ENCODE data around the gene FLT1. TPM values are rescaled to one million over a fixed set of nuclear protein-coding genes. Genes with fewer than 3 reads are reported as not detected.

Gene FLT1
- total RNA-seq, 1 experiment from 2014 or later, result 0.25 TPM

DNA sequence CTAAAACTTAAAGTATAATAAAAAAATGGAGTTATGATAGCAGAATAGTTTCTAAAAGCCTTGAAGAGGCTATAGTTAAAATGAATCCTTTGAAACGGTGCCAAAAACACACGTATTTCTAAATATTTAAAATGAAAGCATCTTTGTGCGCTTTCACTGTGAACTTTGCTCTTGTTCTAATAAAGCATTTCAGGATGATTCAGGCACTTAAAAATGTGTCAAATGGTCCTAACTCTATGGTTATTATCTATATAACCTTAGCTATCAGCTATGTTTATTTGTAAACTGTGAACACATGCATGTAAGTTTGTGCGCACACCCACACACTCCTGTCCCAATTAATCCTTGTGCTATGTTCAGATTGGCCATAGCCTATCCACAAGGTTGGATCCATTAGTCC is 124.5 kb downstream of the FLT1 start:
- TF ChIP-seq, protein P1, sequence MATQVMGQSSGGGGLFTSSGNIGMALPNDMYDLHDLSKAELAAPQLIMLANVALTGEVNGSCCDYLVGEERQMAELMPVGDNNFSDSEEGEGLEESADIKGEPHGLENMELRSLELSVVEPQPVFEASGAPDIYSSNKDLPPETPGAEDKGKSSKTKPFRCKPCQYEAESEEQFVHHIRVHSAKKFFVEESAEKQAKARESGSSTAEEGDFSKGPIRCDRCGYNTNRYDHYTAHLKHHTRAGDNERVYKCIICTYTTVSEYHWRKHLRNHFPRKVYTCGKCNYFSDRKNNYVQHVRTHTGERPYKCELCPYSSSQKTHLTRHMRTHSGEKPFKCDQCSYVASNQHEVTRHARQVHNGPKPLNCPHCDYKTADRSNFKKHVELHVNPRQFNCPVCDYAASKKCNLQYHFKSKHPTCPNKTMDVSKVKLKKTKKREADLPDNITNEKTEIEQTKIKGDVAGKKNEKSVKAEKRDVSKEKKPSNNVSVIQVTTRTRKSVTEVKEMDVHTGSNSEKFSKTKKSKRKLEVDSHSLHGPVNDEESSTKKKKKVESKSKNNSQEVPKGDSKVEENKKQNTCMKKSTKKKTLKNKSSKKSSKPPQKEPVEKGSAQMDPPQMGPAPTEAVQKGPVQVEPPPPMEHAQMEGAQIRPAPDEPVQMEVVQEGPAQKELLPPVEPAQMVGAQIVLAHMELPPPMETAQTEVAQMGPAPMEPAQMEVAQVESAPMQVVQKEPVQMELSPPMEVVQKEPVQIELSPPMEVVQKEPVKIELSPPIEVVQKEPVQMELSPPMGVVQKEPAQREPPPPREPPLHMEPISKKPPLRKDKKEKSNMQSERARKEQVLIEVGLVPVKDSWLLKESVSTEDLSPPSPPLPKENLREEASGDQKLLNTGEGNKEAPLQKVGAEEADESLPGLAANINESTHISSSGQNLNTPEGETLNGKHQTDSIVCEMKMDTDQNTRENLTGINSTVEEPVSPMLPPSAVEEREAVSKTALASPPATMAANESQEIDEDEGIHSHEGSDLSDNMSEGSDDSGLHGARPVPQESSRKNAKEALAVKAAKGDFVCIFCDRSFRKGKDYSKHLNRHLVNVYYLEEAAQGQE (IDR thresholded peaks at IDR 0.05; ENCODE audit: low read depth), result no peak
- no peak for TF ChIP-seq CBX3 (IDR thresholded peaks at IDR 0.05; ENCODE audit: low read depth)
- no peak for TF ChIP-seq POLR2A (IDR thresholded peaks at IDR 0.05; ENCODE audit: borderline replicate concordance, extremely low read depth, insufficient read depth, insufficient read length)
- intact Hi-C loops (cut with micrococcal nuclease), result no loop called here
- ATAC-seq (no peak), DNase-seq (ENCODE audit: low read depth, low spot score) (no peak)
- Histone ChIP-seq H3K4me3 (replicated peaks in 1 of 2; ENCODE audit: low read depth in 1 of 2, low read length in 2 of 2) (no peak overlapping the region), H3K79me2 (ENCODE audit: insufficient read depth, low read length) (no peaks in the 10 kb centered on the region), H3K36me3 (ENCODE audit: control insufficient read depth in 1 of 2, insufficient read depth in 2 of 2, low read length in 2 of 2) (no peaks in the 10 kb centered on the region), H4K20me1 (ENCODE audit: insufficient read depth) (no peaks in the 10 kb centered on the region), H3K4me2 (ENCODE audit: low read length) (no peak overlapping the region), H3K27me3 (ENCODE audit: insufficient read depth, low read length) (no peaks in the 10 kb centered on the region), H3K27ac (ENCODE audit: low read depth, low read length) (no peak overlapping the region), H3K4me1 (ENCODE audit: control insufficient read depth in 1 of 2, insufficient read depth in 2 of 2, low read length in 2 of 2) (no peaks in the 10 kb centered on the region), H2AFZ (ENCODE audit: low read depth, low read length, poor library complexity, severe bottlenecking) (no peak overlapping the region), H3K9ac (ENCODE audit: low read length) (no peak overlapping the region), H3K9me2 (ENCODE audit: insufficient read depth) (no peaks in the 10 kb centered on the region), H3K9me3 (ENCODE audit: control insufficient read depth in 1 of 2, insufficient read depth in 1 of 2, low read depth in 1 of 2, low read length in 2 of 2) (no peaks in the 10 kb centered on the region)
- ChIA-PET RAD21 (ENCODE audit: low non-redundant PET in 1 of 2, low total read pairs in 2 of 2, uncharacterized antibody in 2 of 2, unreplicated experiment in 2 of 2) (no interaction called here), CTCF (no interaction called here), POLR2A (no interaction called here)
- no TSS peak for BruUV-seq (replicated peaks)

DNA sequence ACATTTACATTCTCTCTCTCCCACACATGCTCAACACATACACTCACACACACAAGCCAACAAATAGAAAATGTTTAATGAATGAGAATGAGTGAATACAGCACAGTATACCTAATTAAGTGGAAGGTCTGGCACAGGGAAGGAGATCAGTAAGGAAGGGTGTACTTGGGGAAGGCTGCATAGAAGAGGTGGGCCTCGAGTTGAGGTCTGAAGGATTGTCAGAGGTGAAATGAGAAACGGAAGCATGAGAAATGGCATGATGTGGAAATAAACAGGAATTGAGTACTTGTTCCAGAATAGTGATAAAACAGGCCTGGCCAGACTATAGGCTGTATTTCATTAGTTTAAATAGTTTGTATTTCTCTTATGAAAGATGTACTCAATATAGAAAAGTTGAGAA is 136.2 kb downstream of the FLT1 start:
- no peaks in the 10 kb centered on the region for H3K36me3 ChIP-seq (ENCODE audit: control insufficient read depth in 1 of 2, insufficient read depth in 2 of 2, low read length in 2 of 2)
- ChIA-PET RAD21 (ENCODE audit: low non-redundant PET in 1 of 2, low total read pairs in 2 of 2, uncharacterized antibody in 2 of 2, unreplicated experiment in 2 of 2) (no interaction called here), POLR2A (no interaction called here), CTCF (no interaction called here)
- no peaks in the 10 kb centered on the region for H3K4me1 ChIP-seq (ENCODE audit: control insufficient read depth in 1 of 2, insufficient read depth in 2 of 2, low read length in 2 of 2)
- no peak overlapping the region for H2AFZ ChIP-seq (ENCODE audit: low read depth, low read length, poor library complexity, severe bottlenecking)
- no peaks in the 10 kb centered on the region for H3K9me2 ChIP-seq (ENCODE audit: insufficient read depth)
- intact Hi-C loops (cut with micrococcal nuclease), result no loop called here
- H3K27me3 ChIP-seq (ENCODE audit: insufficient read depth, low read length), result no peaks in the 10 kb centered on the region
- H3K79me2 ChIP-seq (ENCODE audit: insufficient read depth, low read length), result no peaks in the 10 kb centered on the region
- DNase-seq (ENCODE audit: low read depth, low spot score) (no peak), ATAC-seq (no peak)
- no peaks in the 10 kb centered on the region for H3K9me3 ChIP-seq (ENCODE audit: control insufficient read depth in 1 of 2, insufficient read depth in 1 of 2, low read depth in 1 of 2, low read length in 2 of 2)
- no peak overlapping the region for H3K27ac ChIP-seq (ENCODE audit: low read depth, low read length)
- H3K9ac ChIP-seq (ENCODE audit: low read length), result no peak overlapping the region
- H3K4me3 ChIP-seq (replicated peaks in 1 of 2; ENCODE audit: low read depth in 1 of 2, low read length in 2 of 2), result no peak overlapping the region
- H3K4me2 ChIP-seq (ENCODE audit: low read length), result no peak overlapping the region
- no peaks in the 10 kb centered on the region for H4K20me1 ChIP-seq (ENCODE audit: insufficient read depth)
- no TSS peak for BruUV-seq (replicated peaks)
- no peak for TF ChIP-seq CEBPB (IDR thresholded peaks at IDR 0.05; ENCODE audit: low read depth)
- TF ChIP-seq POLR2AphosphoS5 (IDR thresholded peaks at IDR 0.05; ENCODE audit: low read depth, low read length), result no peak
- no peak for TF ChIP-seq POLR2A (IDR thresholded peaks at IDR 0.05; ENCODE audit: borderline replicate concordance, extremely low read depth, insufficient read depth, insufficient read length)
- TF ChIP-seq YY1 (IDR thresholded peaks at IDR 0.05; ENCODE audit: extremely low read depth, insufficient replicate concordance, low read depth, low read length), result no peak
- TF ChIP-seq SIN3A (IDR thresholded peaks at IDR 0.05; ENCODE audit: low read depth), result no peak
- TF ChIP-seq, protein P2, sequence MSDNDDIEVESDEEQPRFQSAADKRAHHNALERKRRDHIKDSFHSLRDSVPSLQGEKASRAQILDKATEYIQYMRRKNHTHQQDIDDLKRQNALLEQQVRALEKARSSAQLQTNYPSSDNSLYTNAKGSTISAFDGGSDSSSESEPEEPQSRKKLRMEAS (IDR thresholded peaks at IDR 0.05), result no peak
- TF ChIP-seq EZH2phosphoT487 (IDR thresholded peaks at IDR 0.05; ENCODE audit: borderline replicate concordance), result no peak
- TF ChIP-seq ZNF274 (IDR thresholded peaks at IDR 0.05; ENCODE audit: low read depth, low read length), result no peak
- no peak for TF ChIP-seq JUND (IDR thresholded peaks at IDR 0.05)
- TF ChIP-seq EGR1 (IDR thresholded peaks at IDR 0.05; ENCODE audit: low read depth), result no peak
- TF ChIP-seq SRF (IDR thresholded peaks at IDR 0.05; ENCODE audit: low read depth), result no peak
- no peak for TF ChIP-seq ELF1 (IDR thresholded peaks at IDR 0.05; ENCODE audit: borderline replicate concordance, low read depth)
